HepG2 (cell line): ENCODE results near the gene METTL23. TPM values are rescaled to one million over a fixed set of nuclear protein-coding genes. Genes with fewer than 3 reads are reported as not detected.

Source experiments
- CHD2 ChIP-seq: IDR thresholded peaks from 2 replicates; pipeline ENCODE4 v1.6.1; 2011; ENCODE audit warnings: low read depth, low read length, improper control_type of control experiment
- GLI4 ChIP-seq: sonication (generic); formaldehyde crosslinking; IDR thresholded peaks from 2 replicates; pipeline ENCODE4 v1.5.1; 2020; ENCODE audit warnings: missing genetic modification reagents, mild to moderate bottlenecking, moderate library complexity, borderline replicate concordance
- KLF16 ChIP-seq, 2 experiments: sonication (generic) in 1 of 2; formaldehyde crosslinking in 1 of 2; IDR thresholded peaks; 2 replicates each; pipeline versions ENCODE4 v1.6.1 to v1.8.0; 2016 to 2023; ENCODE audit warnings: missing genetic modification reagents in 2 of 2, missing compliant biosample characterization in 1 of 2
- MEF2D ChIP-seq: sonication (generic); formaldehyde crosslinking; IDR thresholded peaks from 2 replicates; pipeline ENCODE4 v1.5.1; 2020; ENCODE audit warnings: mild to moderate bottlenecking, missing genetic modification reagents
- PHF8 ChIP-seq: sonication (generic); formaldehyde crosslinking; IDR thresholded peaks from 2 replicates; pipeline ENCODE4 v1.5.0; 2020; ENCODE audit warnings: missing genetic modification reagents
- RAD21 ChIP-seq: fragments of 450-650 bp; formaldehyde crosslinking; IDR thresholded peaks from 2 replicates; pipeline ENCODE4 v1.5.0; 2020; ENCODE audit warnings: mild to moderate bottlenecking
- RXRB ChIP-seq: IDR thresholded peaks from 2 replicates; pipeline ENCODE4 v1.6.1; 2016; ENCODE audit warnings: borderline replicate concordance, missing genetic modification reagents, missing compliant biosample characterization
- SETDB1 ChIP-seq: sonication (generic); formaldehyde crosslinking; IDR thresholded peaks from 2 replicates; pipeline ENCODE4 v1.5.1; 2020; ENCODE audit warnings: missing genetic modification reagents, mild to moderate bottlenecking, borderline replicate concordance
- ZMYM4 ChIP-seq: sonication (generic); formaldehyde crosslinking; IDR thresholded peaks from 2 replicates; pipeline ENCODE4 v1.8.1; 2023; ENCODE audit warnings: mild to moderate bottlenecking, missing genetic modification reagents
- ZNF784 ChIP-seq: sonication (generic); formaldehyde crosslinking; IDR thresholded peaks from 2 replicates; pipeline ENCODE4 v1.5.1; 2020; ENCODE audit warnings: missing genetic modification reagents, mild to moderate bottlenecking, borderline replicate concordance
- polyA plus RNA-seq, 8 experiments: library from polyadenylated mRNA; depleted of rRNA in 3 of 8; stranded (reverse) in 7 of 8; unstranded in 1 of 8; fragments of >200 nt; fragmentation: Illumina TruSeq in 4 of 8; extraction: Trizol in 4 of 8; gene quantifications; 2 replicates each; pipeline versions ENCODE4 v1.2.1 to v1.2.3, GENCODE V29; 2011 to 2016; ENCODE audit warnings: low read depth in 4 of 8, missing spikeins in 1 of 8, mixed read lengths in 1 of 8; ENCODE audit not compliant: insufficient read depth in 1 of 8
- total RNA-seq, 5 experiments: library from RNA; depleted of rRNA; stranded (reverse); fragments of >200 nt; fragmentation: Illumina TruSeq; extraction: Trizol; gene quantifications; 2 replicates each; pipeline ENCODE4 v1.2.3, GENCODE V29; 2016; ENCODE audit warnings: low read depth in 1 of 5
- TF ChIP-seq, protein P1 (sequence below): sonication (generic); formaldehyde crosslinking; IDR thresholded peaks from 2 replicates; pipeline ENCODE4 v1.5.1; 2020; ENCODE audit warnings: mild to moderate bottlenecking, missing genetic modification reagents, moderate library complexity
- TF ChIP-seq, protein P2 (sequence below): sonication (generic); formaldehyde crosslinking; IDR thresholded peaks from 2 replicates; pipeline ENCODE4 v1.4.0; 2020; ENCODE audit warnings: missing genetic modification reagents
- TF ChIP-seq, protein P3 (sequence below): IDR thresholded peaks from 2 replicates; pipeline ENCODE4 v1.6.1; 2012; ENCODE audit warnings: inconsistent platforms

Gene METTL23
- total and polyA plus RNA-seq, 2 of the 13 experiments (the other 11 are each of a cell fraction or from before 2014, with no cell fraction given) = 39.9 to 104 TPM

DNA sequence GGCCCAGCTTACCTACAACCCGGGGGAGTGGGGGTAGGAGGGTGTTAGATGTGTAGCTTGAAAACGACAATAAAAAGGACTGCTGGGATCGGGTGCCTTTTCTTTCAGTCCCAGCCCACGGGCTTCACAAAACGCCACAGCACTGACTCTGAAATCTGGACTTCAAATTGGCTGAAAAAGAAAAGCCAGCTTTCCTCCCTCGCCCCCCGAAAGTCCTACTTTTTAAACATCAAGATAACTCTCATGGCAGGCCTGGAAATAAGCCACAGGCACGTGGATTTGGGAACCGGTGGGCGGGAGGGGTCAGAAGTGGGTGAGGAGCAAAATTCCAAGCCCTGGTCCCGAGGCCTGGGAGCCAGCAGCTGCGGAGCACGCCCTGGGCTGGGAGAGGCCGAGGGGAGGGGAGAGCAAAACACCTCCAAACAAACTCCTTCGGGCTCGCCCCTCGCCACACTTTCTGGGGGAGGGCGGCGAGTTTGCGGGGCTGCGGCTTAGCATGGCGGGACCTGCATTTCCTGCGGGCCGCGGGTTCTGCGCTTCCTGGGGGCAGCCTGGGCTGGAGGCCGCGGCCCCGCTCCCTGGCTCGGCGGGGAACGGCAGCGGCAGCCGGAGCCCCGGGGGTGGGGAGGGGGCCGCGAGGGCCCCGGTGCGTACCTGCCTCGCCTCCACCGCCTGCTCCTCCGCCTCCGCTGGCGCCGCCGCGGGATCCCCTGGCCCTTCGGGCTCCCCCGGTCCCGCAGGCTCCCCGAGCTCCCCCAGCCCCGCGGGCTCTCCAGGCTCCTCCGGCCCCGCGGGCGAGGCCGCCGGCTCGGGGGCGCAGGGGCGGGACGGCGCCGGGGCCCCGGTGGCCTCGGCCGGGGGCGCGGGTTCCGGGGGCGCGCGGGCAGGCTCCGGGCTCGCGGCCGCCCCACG is 16.4 kb upstream of the METTL23 start (continued):
- TF ChIP-seq, protein P1, sequence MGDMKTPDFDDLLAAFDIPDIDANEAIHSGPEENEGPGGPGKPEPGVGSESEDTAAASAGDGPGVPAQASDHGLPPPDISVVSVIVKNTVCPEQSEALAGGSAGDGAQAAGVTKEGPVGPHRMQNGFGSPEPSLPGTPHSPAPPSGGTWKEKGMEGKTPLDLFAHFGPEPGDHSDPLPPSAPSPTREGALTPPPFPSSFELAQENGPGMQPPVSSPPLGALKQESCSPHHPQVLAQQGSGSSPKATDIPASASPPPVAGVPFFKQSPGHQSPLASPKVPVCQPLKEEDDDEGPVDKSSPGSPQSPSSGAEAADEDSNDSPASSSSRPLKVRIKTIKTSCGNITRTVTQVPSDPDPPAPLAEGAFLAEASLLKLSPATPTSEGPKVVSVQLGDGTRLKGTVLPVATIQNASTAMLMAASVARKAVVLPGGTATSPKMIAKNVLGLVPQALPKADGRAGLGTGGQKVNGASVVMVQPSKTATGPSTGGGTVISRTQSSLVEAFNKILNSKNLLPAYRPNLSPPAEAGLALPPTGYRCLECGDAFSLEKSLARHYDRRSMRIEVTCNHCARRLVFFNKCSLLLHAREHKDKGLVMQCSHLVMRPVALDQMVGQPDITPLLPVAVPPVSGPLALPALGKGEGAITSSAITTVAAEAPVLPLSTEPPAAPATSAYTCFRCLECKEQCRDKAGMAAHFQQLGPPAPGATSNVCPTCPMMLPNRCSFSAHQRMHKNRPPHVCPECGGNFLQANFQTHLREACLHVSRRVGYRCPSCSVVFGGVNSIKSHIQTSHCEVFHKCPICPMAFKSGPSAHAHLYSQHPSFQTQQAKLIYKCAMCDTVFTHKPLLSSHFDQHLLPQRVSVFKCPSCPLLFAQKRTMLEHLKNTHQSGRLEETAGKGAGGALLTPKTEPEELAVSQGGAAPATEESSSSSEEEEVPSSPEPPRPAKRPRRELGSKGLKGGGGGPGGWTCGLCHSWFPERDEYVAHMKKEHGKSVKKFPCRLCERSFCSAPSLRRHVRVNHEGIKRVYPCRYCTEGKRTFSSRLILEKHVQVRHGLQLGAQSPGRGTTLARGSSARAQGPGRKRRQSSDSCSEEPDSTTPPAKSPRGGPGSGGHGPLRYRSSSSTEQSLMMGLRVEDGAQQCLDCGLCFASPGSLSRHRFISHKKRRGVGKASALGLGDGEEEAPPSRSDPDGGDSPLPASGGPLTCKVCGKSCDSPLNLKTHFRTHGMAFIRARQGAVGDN (CRISPR knock-in tag) = peak; percentile 77
- TF ChIP-seq ZNF784 (CRISPR knock-in tag) (peak; percentile 54; the same call in 1 of the 2 replicates), GLI4 (CRISPR knock-in tag) (peak; percentile 57; the same call in 1 of the 2 replicates), SETDB1 (CRISPR knock-in tag) (0 out of 2 replicates have a peak, but pooled peaks have one; percentile 7), CHD2 (0 out of 2 replicates have a peak, but pooled peaks have one; percentile 25), KLF16 (CRISPR knock-in tag; IDR thresholded peaks at IDR 0.05) (peak in 1 of 2 experiments; percentile 19; a peak in 1 of 4 replicates), RAD21 (peak; percentile 39; the same call in 1 of the 2 replicates), RXRB (CRISPR knock-in tag) (peak; percentile 11; the same call in 1 of the 2 replicates), ZMYM4 (CRISPR knock-in tag) (0 out of 2 replicates have a peak, but pooled peaks have one; percentile 24), PHF8 (CRISPR knock-in tag) (peak; percentile 59; the same call in 1 of the 2 replicates), MEF2D (CRISPR knock-in tag) (0 out of 2 replicates have a peak, but pooled peaks have one; percentile 18)
- TF ChIP-seq, protein P2, sequence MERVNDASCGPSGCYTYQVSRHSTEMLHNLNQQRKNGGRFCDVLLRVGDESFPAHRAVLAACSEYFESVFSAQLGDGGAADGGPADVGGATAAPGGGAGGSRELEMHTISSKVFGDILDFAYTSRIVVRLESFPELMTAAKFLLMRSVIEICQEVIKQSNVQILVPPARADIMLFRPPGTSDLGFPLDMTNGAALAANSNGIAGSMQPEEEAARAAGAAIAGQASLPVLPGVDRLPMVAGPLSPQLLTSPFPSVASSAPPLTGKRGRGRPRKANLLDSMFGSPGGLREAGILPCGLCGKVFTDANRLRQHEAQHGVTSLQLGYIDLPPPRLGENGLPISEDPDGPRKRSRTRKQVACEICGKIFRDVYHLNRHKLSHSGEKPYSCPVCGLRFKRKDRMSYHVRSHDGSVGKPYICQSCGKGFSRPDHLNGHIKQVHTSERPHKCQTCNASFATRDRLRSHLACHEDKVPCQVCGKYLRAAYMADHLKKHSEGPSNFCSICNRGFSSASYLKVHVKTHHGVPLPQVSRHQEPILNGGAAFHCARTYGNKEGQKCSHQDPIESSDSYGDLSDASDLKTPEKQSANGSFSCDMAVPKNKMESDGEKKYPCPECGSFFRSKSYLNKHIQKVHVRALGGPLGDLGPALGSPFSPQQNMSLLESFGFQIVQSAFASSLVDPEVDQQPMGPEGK = peak; percentile 35
- TF ChIP-seq, protein P3, sequence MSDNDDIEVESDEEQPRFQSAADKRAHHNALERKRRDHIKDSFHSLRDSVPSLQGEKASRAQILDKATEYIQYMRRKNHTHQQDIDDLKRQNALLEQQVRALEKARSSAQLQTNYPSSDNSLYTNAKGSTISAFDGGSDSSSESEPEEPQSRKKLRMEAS = peak; percentile 67
